ENCODE results near the gene GFOD2. TPM values are rescaled to one million over a fixed set of nuclear protein-coding genes. Genes with fewer than 3 reads are reported as not detected.
"Not testable (repeated sequence)": the region's sequence is repeated elsewhere in the genome, so short reads cannot be mapped to it uniquely, and the experiment has no call there.

The GFOD2 gene
- total RNA-seq, 4 donors from 2014 or later = 8.9 to 15.4 (median 11.6) TPM

DNA sequence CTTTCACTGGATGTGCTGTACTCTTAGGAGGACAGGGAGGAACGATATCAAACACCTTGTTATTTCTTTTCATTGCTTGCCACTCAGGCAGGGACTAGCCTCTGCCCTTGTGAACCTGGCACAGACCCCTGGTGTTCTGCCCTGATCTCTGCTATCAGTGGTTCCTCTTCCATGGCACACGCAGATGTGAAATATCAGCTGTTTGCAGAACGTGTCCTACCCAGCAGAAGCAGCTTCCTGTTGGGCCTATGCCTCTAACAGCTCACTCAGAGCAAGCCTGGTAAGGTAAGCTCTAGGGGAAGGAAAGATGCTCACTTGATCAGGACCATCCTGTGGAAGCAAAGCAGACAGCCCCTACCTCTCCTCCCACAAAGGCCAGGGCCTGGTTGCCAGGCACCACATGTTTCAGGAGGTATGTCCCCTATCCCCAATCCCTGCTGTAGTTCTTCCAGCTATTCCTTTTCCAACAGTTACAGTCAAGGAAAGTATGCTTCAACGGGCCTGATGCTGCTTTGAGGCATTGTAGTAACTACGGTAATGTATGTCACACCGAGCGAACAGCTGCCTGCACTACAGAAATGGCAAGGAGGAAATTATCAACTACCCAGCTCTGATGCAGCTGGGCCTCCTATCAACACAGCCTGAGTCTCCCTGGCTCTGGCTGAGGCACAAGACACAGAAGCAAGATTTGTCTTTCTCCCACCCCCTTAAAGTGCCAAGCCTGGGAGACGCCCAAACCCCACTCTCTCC is 41.3 kb upstream of the GFOD2 start:
- ATAC-seq (peak; percentile 57 to 78), DNase-seq (peak; percentile 29 to 38)
- Histone ChIP-seq H3K4me3 (no peak overlapping the region), H3K27me3 (no peaks in the 10 kb centered on the region), H3K9me3 (no peaks in the 10 kb centered on the region), H3K36me3 (no peaks in the 10 kb centered on the region), H3K4me1 (peaks cover 17 to 19% of the 10 kb centered on the region in 2 donors), H3K27ac (peak overlapping the region; percentile 35 to 75 (median 57))
- intact Hi-C loops (cut with DNase I; ENCODE audit: low total_unique reads) = no loop called here
- no peak for TF ChIP-seq POLR2A (IDR thresholded peaks at IDR 0.05)
- TF ChIP-seq, protein P1, sequence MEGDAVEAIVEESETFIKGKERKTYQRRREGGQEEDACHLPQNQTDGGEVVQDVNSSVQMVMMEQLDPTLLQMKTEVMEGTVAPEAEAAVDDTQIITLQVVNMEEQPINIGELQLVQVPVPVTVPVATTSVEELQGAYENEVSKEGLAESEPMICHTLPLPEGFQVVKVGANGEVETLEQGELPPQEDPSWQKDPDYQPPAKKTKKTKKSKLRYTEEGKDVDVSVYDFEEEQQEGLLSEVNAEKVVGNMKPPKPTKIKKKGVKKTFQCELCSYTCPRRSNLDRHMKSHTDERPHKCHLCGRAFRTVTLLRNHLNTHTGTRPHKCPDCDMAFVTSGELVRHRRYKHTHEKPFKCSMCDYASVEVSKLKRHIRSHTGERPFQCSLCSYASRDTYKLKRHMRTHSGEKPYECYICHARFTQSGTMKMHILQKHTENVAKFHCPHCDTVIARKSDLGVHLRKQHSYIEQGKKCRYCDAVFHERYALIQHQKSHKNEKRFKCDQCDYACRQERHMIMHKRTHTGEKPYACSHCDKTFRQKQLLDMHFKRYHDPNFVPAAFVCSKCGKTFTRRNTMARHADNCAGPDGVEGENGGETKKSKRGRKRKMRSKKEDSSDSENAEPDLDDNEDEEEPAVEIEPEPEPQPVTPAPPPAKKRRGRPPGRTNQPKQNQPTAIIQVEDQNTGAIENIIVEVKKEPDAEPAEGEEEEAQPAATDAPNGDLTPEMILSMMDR (IDR thresholded peaks at IDR 0.05 in 4 of 5, conservative IDR thresholded peaks at IDR 0.05 in 1 of 5) = no peak
- in situ Hi-C loops (cut with MboI; ENCODE audit: low sequenced_read_pairs in 4 of 4) = no loop called here

GRCh38 chr16:67758966-67759365 is 39.9 kb upstream of the GFOD2 start:
- no peaks in the 10 kb centered on the region for H3K9me3 ChIP-seq
- H3K36me3 ChIP-seq = no peaks in the 10 kb centered on the region
- DNase-seq (no peak), ATAC-seq (no peak)
- no peak overlapping the region for H3K4me3 ChIP-seq
- intact Hi-C loops (cut with DNase I; ENCODE audit: low total_unique reads) = no loop called here
- peak overlapping the region; percentile 35 to 75 (median 57) for H3K27ac ChIP-seq
- peaks cover 17 to 19% of the 10 kb centered on the region in 2 donors for H3K4me1 ChIP-seq
- no peaks in the 10 kb centered on the region for H3K27me3 ChIP-seq
- TF ChIP-seq, protein P1 (IDR thresholded peaks at IDR 0.05 in 4 of 5, conservative IDR thresholded peaks at IDR 0.05 in 1 of 5) = no peak
- no peak for TF ChIP-seq POLR2A (IDR thresholded peaks at IDR 0.05)
- in situ Hi-C loops (cut with MboI; ENCODE audit: low sequenced_read_pairs in 4 of 4) = no loop called here

GRCh38 chr16:67758006-67758405 is 38.9 kb upstream of the GFOD2 start:
- peaks cover 17% of the 10 kb centered on the region in 2 donors for H3K4me1 ChIP-seq
- no peaks in the 10 kb centered on the region for H3K36me3 ChIP-seq
- H3K9me3 ChIP-seq = no peaks in the 10 kb centered on the region
- TF ChIP-seq, protein P1 (IDR thresholded peaks at IDR 0.05 in 4 of 5, conservative IDR thresholded peaks at IDR 0.05 in 1 of 5) = no peak
- no peak for TF ChIP-seq POLR2A (IDR thresholded peaks at IDR 0.05)
- ATAC-seq (no peak), DNase-seq (no peak)
- no peaks in the 10 kb centered on the region for H3K27me3 ChIP-seq
- in situ Hi-C loops (cut with MboI; ENCODE audit: low sequenced_read_pairs in 4 of 4) (no loop called here), intact Hi-C loops (cut with DNase I; ENCODE audit: low total_unique reads) (no loop called here)
- no peak overlapping the region for H3K4me3 ChIP-seq
- no peak overlapping the region for H3K27ac ChIP-seq

- H3K27ac ChIP-seq = no peak overlapping the region
- no peak for ATAC-seq
Measured at GRCh38 chr16:67752641-67753040, 33.5 kb upstream of the GFOD2 start.

DNA sequence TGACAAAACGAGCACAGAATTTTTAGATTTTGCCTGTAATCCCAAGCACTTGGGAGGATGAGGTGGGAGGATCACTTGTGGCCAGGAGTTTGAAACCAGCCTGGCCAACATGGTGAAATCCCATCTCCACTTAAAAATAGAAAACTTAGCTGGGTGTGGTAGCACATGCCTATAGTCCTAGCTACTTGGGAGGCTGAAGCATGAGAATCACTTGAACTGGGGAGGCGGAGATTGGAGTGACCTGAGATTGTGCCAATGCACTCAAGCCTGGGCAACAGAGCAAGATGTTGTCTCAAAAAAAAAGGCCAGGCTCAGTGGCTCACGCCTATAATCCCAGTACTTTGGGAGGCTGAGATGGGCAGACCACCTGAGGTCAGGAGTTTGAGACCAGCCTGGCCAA is 32.2 kb upstream of the GFOD2 start:
- peak in 1 of 2 donors; percentile 31 for ATAC-seq
- in situ Hi-C loops (cut with MboI; ENCODE audit: low sequenced_read_pairs in 4 of 4); H3K4me3 ChIP-seq; H3K9me3 ChIP-seq; DNase-seq; H3K36me3 ChIP-seq; intact Hi-C loops (cut with DNase I; ENCODE audit: low total_unique reads); H3K27me3 ChIP-seq: not testable (repeated sequence)
- H3K27ac ChIP-seq = peak overlapping the region in 1 of 4 donors; percentile 33
- H3K4me1 ChIP-seq = peaks cover 6 to 14% of the 10 kb centered on the region in 2 donors

More at GRCh38 chr16:67752641-67753040, 33.5 kb upstream of the GFOD2 start:
- DNase-seq = no peak
- H3K9me3 ChIP-seq = no peaks in the 10 kb centered on the region
- H3K4me3 ChIP-seq = no peak overlapping the region
- no peak for TF ChIP-seq POLR2A (IDR thresholded peaks at IDR 0.05)
- TF ChIP-seq, protein P1 (IDR thresholded peaks at IDR 0.05 in 4 of 5, conservative IDR thresholded peaks at IDR 0.05 in 1 of 5) = no peak
- in situ Hi-C loops (cut with MboI; ENCODE audit: low sequenced_read_pairs in 4 of 4) (no loop called here), intact Hi-C loops (cut with DNase I; ENCODE audit: low total_unique reads) (no loop called here)
- H3K36me3 ChIP-seq = peaks cover 0 to 4% of the 10 kb centered on the region in 2 donors
- H3K4me1 ChIP-seq = peaks cover 6 to 14% of the 10 kb centered on the region in 2 donors
- no peaks in the 10 kb centered on the region for H3K27me3 ChIP-seq

Measured in gastrocnemius medialis (tissue), 4 donors.